ENCODE results near the gene SRF.

DNA sequence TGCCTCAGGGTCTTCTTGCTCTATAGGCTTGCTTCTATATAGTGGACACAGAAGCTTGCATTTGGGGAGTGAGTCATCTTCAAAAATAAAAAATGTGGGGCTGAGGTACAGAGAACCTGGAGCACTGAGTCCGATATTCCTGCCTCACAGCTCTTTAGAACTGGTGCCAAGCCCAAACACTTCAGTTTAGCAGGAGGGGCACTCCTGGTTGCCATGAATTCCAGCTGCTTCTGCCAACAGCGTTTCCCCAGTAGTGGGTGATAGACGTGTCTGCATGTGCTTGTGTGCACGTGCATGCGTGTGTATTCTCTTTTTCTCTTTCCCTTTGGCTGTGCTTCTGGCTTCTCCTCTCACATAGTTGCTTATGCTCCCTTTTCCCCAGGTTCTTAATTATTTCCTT lies 46.3 kb downstream of the SRF start:
- TF ChIP-seq, protein P1, sequence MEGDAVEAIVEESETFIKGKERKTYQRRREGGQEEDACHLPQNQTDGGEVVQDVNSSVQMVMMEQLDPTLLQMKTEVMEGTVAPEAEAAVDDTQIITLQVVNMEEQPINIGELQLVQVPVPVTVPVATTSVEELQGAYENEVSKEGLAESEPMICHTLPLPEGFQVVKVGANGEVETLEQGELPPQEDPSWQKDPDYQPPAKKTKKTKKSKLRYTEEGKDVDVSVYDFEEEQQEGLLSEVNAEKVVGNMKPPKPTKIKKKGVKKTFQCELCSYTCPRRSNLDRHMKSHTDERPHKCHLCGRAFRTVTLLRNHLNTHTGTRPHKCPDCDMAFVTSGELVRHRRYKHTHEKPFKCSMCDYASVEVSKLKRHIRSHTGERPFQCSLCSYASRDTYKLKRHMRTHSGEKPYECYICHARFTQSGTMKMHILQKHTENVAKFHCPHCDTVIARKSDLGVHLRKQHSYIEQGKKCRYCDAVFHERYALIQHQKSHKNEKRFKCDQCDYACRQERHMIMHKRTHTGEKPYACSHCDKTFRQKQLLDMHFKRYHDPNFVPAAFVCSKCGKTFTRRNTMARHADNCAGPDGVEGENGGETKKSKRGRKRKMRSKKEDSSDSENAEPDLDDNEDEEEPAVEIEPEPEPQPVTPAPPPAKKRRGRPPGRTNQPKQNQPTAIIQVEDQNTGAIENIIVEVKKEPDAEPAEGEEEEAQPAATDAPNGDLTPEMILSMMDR (conservative IDR thresholded peaks at IDR 0.05 in 1 of 2, IDR thresholded peaks at IDR 0.05 in 1 of 2; ENCODE audit: low read depth in 1 of 2, low read length in 2 of 2), result no peak
- no peak for TF ChIP-seq EZH2 (IDR thresholded peaks at IDR 0.05; ENCODE audit: low read length, missing control alignments)
